Peyer's patch (tissue), 4 donors: ENCODE data around the gene MEMO1. TPM values are rescaled to one million over a fixed set of nuclear protein-coding genes. Genes with fewer than 3 reads are reported as not detected.
"Not testable (repeated sequence)": the region's sequence is repeated elsewhere in the genome, so short reads cannot be mapped to it uniquely, and the experiment has no call there.

Experiments
- DNase-seq, 3 donors: peaks; one replicate each; pipeline ENCODE4 v3.0.0-alpha.2; 2017 to 2019
- H3K27ac ChIP-seq, 4 donors: fragments of 200-600 bp; sonication (generic); one replicate each; pipeline ENCODE4 v1.5.1; 2016 to 2019
- H3K27me3 ChIP-seq, 2 donors: fragments of 200-600 bp; sonication (generic); one replicate each; pipeline ENCODE4 v1.5.1; 2019
- H3K36me3 ChIP-seq, 3 donors: fragments of 200-600 bp; sonication (generic); one replicate each; pipeline ENCODE4 v1.5.1; 2016 to 2019
- H3K4me1 ChIP-seq, 4 donors: fragments of 200-600 bp; sonication (generic); one replicate each; pipeline ENCODE4 v1.5.1; 2016 to 2019
- H3K4me3 ChIP-seq, 4 donors: fragments of 200-600 bp; sonication (generic); 1 replicate in 3 of 4; 2 replicates in 1 of 4; pipeline ENCODE4 v1.5.1; 2016 to 2019; ENCODE audit warnings: mild to moderate bottlenecking in 1 of 4
- H3K9me3 ChIP-seq, 4 donors: fragments of 200-600 bp; sonication (generic); one replicate each; pipeline ENCODE4 v1.5.1; 2016 to 2019; ENCODE audit warnings: mild to moderate bottlenecking in 1 of 4
- CTCF ChIP-seq, 6 experiments: fragments of 450-650 bp in 4 of 6; fragments of 200-600 bp in 2 of 6; sonication (generic) in 1 of 6; IDR thresholded peaks; one replicate each; pipeline ENCODE4 v1.5.1; 2017 to 2019; ENCODE audit warnings: antibody characterized with exemption in 6 of 6, mild to moderate bottlenecking in 3 of 6, moderate library complexity in 1 of 6
- POLR2A ChIP-seq, 2 donors: fragments of 450-650 bp; IDR thresholded peaks; one replicate each; pipeline ENCODE4 v1.5.1; 2017; ENCODE audit warnings: antibody characterized with exemption in 2 of 2, mild to moderate bottlenecking in 2 of 2, moderate library complexity in 2 of 2
- total RNA-seq, 4 donors: library from RNA; depleted of rRNA; stranded (reverse); fragments of >200 nt; gene quantifications; one replicate each; pipeline ENCODE4 v1.1.0, GENCODE V29; 2016

MEMO1 gene
- total RNA-seq, 4 donors from 2014 or later = 5.2 to 27.3 (median 21.7) TPM

- Histone ChIP-seq H3K36me3 (peaks cover 0 to 4% (median 0%) of the 10 kb centered on the region in 3 donors), H3K27ac (peak within 1 kb of the TSS; percentile 71 to 86 (median 84)), H3K4me1 (peaks cover 0 to 11% (median 3%) of the 10 kb centered on the region in 4 donors), H3K27me3 (no peaks in the 10 kb centered on the region), H3K4me3 (peak within 1 kb of the TSS; percentile 55 to 94 (median 76)), H3K9me3 (no peaks in the 10 kb centered on the region)
- DNase-seq = peak; percentile 88 to 96 (median 94)
- peak; percentile 83 to 85 for TF ChIP-seq POLR2A (IDR thresholded peaks at IDR 0.05)
- no peak for TF ChIP-seq CTCF (IDR thresholded peaks at IDR 0.05)
Measured at GRCh38 chr2:32039447-32040219, 28.8 kb upstream of the MEMO1 start, which contains the start of gene DPY30. Gene DPY30 (minus strand): TSS chr2:32039805. CDS start chr2:32039456, 349 bp downstream.

- not testable (repeated sequence) for H3K27ac ChIP-seq, H3K27me3 ChIP-seq, H3K9me3 ChIP-seq, H3K4me3 ChIP-seq, H3K36me3 ChIP-seq, DNase-seq
- H3K4me1 ChIP-seq = peaks cover 0 to 11% (median 3%) of the 10 kb centered on the region in 4 donors
Measured at GRCh38 chr2:32034198-32034887, 23.5 kb upstream of the MEMO1 start.

- H3K27ac ChIP-seq, H3K4me1 ChIP-seq, H3K4me3 ChIP-seq, H3K9me3 ChIP-seq, H3K27me3 ChIP-seq: not testable (repeated sequence)
- peak in 2 of 3 donors; percentile 60 to 65 for DNase-seq
- H3K36me3 ChIP-seq = peaks cover 0 to 27% (median 0%) of the 10 kb centered on the region in 3 donors
Measured at GRCh38 chr2:32018789-32019482, 8.1 kb upstream of the MEMO1 start.

- H3K4me1 ChIP-seq = peaks cover 3 to 22% (median 6%) of the 10 kb centered on the region in 4 donors
- H3K9me3 ChIP-seq = no peaks in the 10 kb centered on the region
- H3K27me3 ChIP-seq = no peaks in the 10 kb centered on the region
- TF ChIP-seq CTCF (IDR thresholded peaks at IDR 0.05) = no peak
- no peak for TF ChIP-seq POLR2A (IDR thresholded peaks at IDR 0.05)
- DNase-seq = no peak
- H3K27ac ChIP-seq = no peak overlapping the region
- H3K36me3 ChIP-seq = peaks cover 0 to 5% (median 0%) of the 10 kb centered on the region in 3 donors
- H3K4me3 ChIP-seq = no peak overlapping the region
Measured at GRCh38 chr2:32012872-32013271, 2.1 kb upstream of the MEMO1 start.

GRCh38 chr2:32011485-32011960, 715 bp upstream of the MEMO1 start:
- Histone ChIP-seq H3K27ac (peak overlapping the region; percentile 93 to 99 (median 96)), H3K36me3 (peaks cover 0 to 5% (median 0%) of the 10 kb centered on the region in 3 donors), H3K27me3 (no peaks in the 10 kb centered on the region), H3K4me1 (peaks cover 3 to 25% (median 6%) of the 10 kb centered on the region in 4 donors), H3K4me3 (peak overlapping the region; percentile 61 to 99 (median 85)), H3K9me3 (no peaks in the 10 kb centered on the region)
- DNase-seq = no peak
- TF ChIP-seq CTCF (IDR thresholded peaks at IDR 0.05) = no peak
- TF ChIP-seq POLR2A (IDR thresholded peaks at IDR 0.05) = no peak

- not testable (repeated sequence) for H3K9me3 ChIP-seq, H3K27me3 ChIP-seq, H3K36me3 ChIP-seq
- peaks cover 3 to 25% (median 6%) of the 10 kb centered on the region in 4 donors for H3K4me1 ChIP-seq
- H3K4me3 ChIP-seq = peak overlapping the region; percentile 61 to 99 (median 85)
- H3K27ac ChIP-seq = peak overlapping the region; percentile 93 to 99 (median 96)
- peak in 2 of 3 donors; percentile 51 to 80 for DNase-seq
Measured at GRCh38 chr2:32010280-32010669, 533 bp downstream of the MEMO1 start.
